Right atrium auricular region (tissue), 2 donors: Measurements from ENCODE around the gene CD33. TPM values are rescaled to one million over a fixed set of nuclear protein-coding genes. Genes with fewer than 3 reads are reported as not detected.

Experiments
- DNase-seq: peaks from one replicate; pipeline ENCODE4 v3.0.0-alpha.2; 2019; ENCODE audit warnings: low spot score
- H3K27ac ChIP-seq, 2 donors: fragments of 200-600 bp; sonication (generic); 1 replicate in 1 of 2; 2 replicates in 1 of 2; pipeline ENCODE4 v1.5.1; 2016 to 2019
- H3K27me3 ChIP-seq, 2 donors: fragments of 200-600 bp; sonication (generic); one replicate each; pipeline versions ENCODE4 v1.5.1 to v1.6.0; 2017 to 2019
- H3K36me3 ChIP-seq: fragments of 200-600 bp; sonication (generic); one replicate; pipeline ENCODE4 v1.5.1; 2016
- H3K4me1 ChIP-seq, 2 donors: fragments of 200-600 bp; sonication (generic); one replicate each; pipeline versions ENCODE4 v1.5.1 to v1.6.0; 2017 to 2019
- H3K4me3 ChIP-seq, 2 donors: fragments of 200-600 bp; sonication (generic); 1 replicate in 1 of 2; 2 replicates in 1 of 2; pipeline ENCODE4 v1.5.1; 2017 to 2019; ENCODE audit warnings: mild to moderate bottlenecking in 1 of 2, moderate library complexity in 1 of 2
- H3K9me3 ChIP-seq, 2 donors: fragments of 200-600 bp; sonication (generic); one replicate each; pipeline ENCODE4 v1.5.1; 2019
- total RNA-seq, 2 donors: library from RNA; depleted of rRNA; stranded (reverse); fragments of >200 nt; gene quantifications; one replicate each; pipeline ENCODE4 v1.1.0, GENCODE V29; 2016
- TF ChIP-seq, protein P1 (sequence below), 2 donors: fragments of 200-600 bp; sonication (generic); IDR thresholded peaks; one replicate each; pipeline ENCODE4 v1.5.1; 2019; ENCODE audit warnings: antibody characterized with exemption in 2 of 2

Gene CD33
- total RNA-seq, 2 donors from 2014 or later: 2.3 to 4.2 TPM

DNA sequence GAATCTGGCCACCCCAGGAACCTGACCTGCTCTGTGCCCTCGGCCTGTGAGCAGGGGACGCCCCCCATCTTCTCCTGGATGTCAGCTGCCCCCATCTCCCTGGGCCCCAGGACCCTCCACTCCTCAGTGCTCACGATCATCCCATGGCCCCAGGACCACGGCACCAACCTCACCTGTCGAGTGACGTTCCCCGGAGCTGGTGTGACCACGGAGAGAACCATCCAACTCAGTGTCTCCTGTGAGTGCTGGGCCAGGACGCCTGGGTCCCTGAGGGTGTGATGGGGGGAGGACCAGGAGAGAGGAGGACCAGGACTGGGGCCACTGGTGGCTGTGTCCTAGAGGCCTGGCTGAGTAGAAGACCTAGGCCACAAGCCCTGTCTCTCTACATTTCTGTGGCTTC lies 13.0 kb upstream of the CD33 start:
- Histone ChIP-seq H3K27ac (no peak overlapping the region), H3K9me3 (peaks cover 0 to 9% of the 10 kb centered on the region in 2 donors), H3K4me3 (no peak overlapping the region), H3K36me3 (no peaks in the 10 kb centered on the region), H3K4me1 (no peaks in the 10 kb centered on the region), H3K27me3 (no peaks in the 10 kb centered on the region)
- TF ChIP-seq, protein P1, sequence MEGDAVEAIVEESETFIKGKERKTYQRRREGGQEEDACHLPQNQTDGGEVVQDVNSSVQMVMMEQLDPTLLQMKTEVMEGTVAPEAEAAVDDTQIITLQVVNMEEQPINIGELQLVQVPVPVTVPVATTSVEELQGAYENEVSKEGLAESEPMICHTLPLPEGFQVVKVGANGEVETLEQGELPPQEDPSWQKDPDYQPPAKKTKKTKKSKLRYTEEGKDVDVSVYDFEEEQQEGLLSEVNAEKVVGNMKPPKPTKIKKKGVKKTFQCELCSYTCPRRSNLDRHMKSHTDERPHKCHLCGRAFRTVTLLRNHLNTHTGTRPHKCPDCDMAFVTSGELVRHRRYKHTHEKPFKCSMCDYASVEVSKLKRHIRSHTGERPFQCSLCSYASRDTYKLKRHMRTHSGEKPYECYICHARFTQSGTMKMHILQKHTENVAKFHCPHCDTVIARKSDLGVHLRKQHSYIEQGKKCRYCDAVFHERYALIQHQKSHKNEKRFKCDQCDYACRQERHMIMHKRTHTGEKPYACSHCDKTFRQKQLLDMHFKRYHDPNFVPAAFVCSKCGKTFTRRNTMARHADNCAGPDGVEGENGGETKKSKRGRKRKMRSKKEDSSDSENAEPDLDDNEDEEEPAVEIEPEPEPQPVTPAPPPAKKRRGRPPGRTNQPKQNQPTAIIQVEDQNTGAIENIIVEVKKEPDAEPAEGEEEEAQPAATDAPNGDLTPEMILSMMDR (IDR thresholded peaks at IDR 0.05): no peak
- DNase-seq: no peak

DNA sequence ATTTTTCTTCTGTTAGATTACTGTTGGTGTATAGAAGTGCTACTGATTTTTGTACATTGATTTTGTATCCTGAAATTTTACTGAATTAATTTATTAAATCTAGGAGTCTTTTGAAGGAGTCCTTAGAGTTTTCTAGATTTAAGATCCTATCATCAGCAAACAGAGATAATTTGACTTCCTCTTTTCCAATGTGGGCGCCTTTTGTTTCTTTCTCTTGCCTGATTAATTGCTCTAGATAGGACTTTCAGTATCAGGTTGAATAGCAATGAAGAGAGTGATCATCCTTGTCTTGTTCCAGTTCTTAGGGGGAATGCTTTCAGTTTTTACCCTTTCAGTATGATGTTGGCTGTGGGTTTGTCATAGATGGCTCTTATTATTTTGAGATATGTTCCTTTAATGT lies 5.6 kb upstream of the CD33 start:
- Histone ChIP-seq H3K27me3 (no peaks in the 10 kb centered on the region), H3K36me3 (no peaks in the 10 kb centered on the region), H3K4me3 (no peak overlapping the region), H3K4me1 (no peaks in the 10 kb centered on the region), H3K9me3 (peaks cover 0 to 9% of the 10 kb centered on the region in 2 donors), H3K27ac (no peak overlapping the region)
- DNase-seq: no peak
- TF ChIP-seq, protein P1 (IDR thresholded peaks at IDR 0.05): no peak

DNA sequence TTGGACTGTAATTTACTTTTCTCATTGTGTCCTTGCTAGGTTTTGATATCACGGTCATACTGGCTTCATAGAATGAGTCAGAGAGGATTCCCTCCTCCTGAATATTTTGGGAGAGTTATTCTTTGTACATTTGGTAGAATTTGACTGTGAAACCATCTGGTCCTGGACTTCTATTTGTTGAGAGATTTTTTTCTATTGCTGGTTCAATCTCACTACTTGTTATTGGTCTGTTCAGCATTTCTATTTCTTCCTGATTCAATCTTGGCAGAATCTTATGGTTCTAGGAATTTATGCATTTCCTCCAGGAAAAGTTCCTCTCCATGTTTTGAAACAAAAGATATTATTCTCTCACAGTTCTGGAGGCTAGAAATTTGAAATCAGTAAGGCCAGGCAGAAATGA lies 4.9 kb upstream of the CD33 start:
- no peaks in the 10 kb centered on the region for H3K36me3 ChIP-seq
- no peak overlapping the region for H3K4me3 ChIP-seq
- peaks cover 0 to 3% of the 10 kb centered on the region in 2 donors for H3K9me3 ChIP-seq
- no peak for DNase-seq
- no peaks in the 10 kb centered on the region for H3K27me3 ChIP-seq
- TF ChIP-seq, protein P1 (IDR thresholded peaks at IDR 0.05): no peak
- H3K27ac ChIP-seq: no peak overlapping the region
- no peaks in the 10 kb centered on the region for H3K4me1 ChIP-seq

DNA sequence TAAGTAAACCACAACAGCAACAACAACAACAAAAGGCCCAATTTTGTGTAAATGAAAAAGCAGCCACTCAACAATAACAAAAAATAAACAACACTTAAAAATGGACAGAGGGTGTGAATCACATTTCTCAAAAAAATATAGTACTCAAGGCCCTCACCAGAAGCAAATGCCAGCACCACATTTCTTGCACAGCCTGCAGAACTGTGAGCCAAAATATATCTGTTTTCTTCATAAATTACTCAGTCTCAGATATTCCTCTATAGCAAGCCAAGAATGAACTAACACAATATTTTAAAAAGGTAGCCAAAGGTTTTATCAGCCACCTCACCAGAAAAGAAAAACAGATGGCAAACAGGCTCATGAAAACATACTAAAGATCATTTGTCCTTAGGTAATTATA lies 3.9 kb upstream of the CD33 start:
- Histone ChIP-seq H3K36me3 (no peaks in the 10 kb centered on the region), H3K4me3 (no peak overlapping the region), H3K4me1 (no peaks in the 10 kb centered on the region), H3K27me3 (no peaks in the 10 kb centered on the region), H3K27ac (no peak overlapping the region), H3K9me3 (no peaks in the 10 kb centered on the region)
- TF ChIP-seq, protein P1 (IDR thresholded peaks at IDR 0.05): no peak
- DNase-seq: no peak

DNA sequence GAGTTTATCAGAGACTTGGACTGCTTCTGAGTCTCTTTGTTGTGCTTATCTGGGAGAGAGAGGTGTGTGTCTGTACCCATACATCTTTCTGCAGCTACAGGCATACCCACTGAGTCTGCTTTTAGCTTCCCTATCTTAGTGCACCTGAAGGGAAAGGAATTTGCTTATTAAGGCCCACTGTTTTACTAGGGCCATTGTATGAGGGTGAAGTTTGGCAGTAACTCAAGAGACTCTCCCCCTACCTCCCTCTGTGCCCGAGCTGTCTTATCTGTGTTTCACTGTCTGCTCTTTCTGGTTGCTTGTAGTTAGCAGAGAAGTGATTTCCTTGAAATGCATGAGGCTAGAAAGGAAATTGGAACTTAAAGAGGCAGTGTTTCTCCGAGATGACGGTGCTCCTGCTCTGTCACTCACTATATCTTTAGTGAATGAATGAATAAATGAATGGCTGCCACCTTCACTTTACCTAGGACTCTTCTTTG lies 678 bp upstream of the CD33 start:
- Histone ChIP-seq H3K4me1 (no peaks in the 10 kb centered on the region), H3K4me3 (no peak overlapping the region), H3K27me3 (no peaks in the 10 kb centered on the region), H3K9me3 (no peaks in the 10 kb centered on the region), H3K27ac (no peak overlapping the region), H3K36me3 (no peaks in the 10 kb centered on the region)
- DNase-seq: no peak
- TF ChIP-seq, protein P1 (IDR thresholded peaks at IDR 0.05): no peak

DNA sequence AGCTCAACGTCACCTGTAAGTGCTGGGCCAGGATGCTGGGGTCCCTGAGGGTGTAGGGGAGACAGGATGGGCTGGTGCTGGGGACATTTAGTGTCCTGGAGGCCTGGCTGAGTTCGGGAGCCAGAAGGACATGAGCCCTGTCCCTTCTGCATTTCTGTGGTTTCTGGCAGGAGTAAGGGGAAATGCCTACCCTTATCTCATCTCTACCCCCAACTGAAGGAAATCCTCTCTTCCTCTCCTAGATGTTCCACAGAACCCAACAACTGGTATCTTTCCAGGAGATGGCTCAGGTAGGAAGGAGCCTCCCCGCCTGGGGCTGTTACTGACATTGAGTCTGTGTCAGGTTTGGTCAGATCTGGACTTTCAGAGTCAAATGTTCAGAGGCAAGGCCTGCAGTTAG lies 1.2 kb downstream of the CD33 start:
- H3K9me3 ChIP-seq: no peaks in the 10 kb centered on the region
- H3K4me3 ChIP-seq: no peak overlapping the region
- TF ChIP-seq, protein P1 (IDR thresholded peaks at IDR 0.05): no peak
- H3K27me3 ChIP-seq: no peaks in the 10 kb centered on the region
- H3K27ac ChIP-seq: no peak overlapping the region
- H3K36me3 ChIP-seq: no peaks in the 10 kb centered on the region
- no peak for DNase-seq
- H3K4me1 ChIP-seq: no peaks in the 10 kb centered on the region
